Activated CD4-positive, alpha-beta T cell treated with anti-CD3 and anti-CD28 coated beads, Interleukin-2, amount 10 ng/mL, durations not matched to agents 24 days and 14 days (primary cell): ENCODE data around the gene OR2AT4. TPM values are rescaled to one million over a fixed set of nuclear protein-coding genes. Genes with fewer than 3 reads are reported as not detected.
"Not testable (repeated sequence)": the region's sequence is repeated elsewhere in the genome, so short reads cannot be mapped to it uniquely, and the experiment has no call there.

ENCODE experiments used
- DNase-seq: peaks from one replicate; pipeline ENCODE4 v3.0.0; 2022
- H3K27ac Mint-ChIP-seq: one replicate; pipeline ENCODE4 v1.8.0; 2022; ENCODE audit warnings: mild to moderate bottlenecking, mixed read lengths
- H3K27me3 Mint-ChIP-seq: one replicate; pipeline ENCODE4 v1.8.0; 2022; ENCODE audit warnings: mixed read lengths
- H3K36me3 Mint-ChIP-seq: one replicate; pipeline ENCODE4 v1.8.0; 2022; ENCODE audit warnings: low read depth, mild to moderate bottlenecking, mixed read lengths
- H3K4me1 Mint-ChIP-seq: one replicate; pipeline ENCODE4 v1.8.0; 2021; ENCODE audit warnings: mixed read lengths
- H3K4me3 Mint-ChIP-seq: one replicate; pipeline ENCODE4 v1.8.0; 2022; ENCODE audit warnings: mild to moderate bottlenecking, moderate library complexity, mixed read lengths
- H3K9me3 Mint-ChIP-seq: one replicate; pipeline ENCODE4 v1.8.0; 2021; ENCODE audit warnings: mixed read lengths
- intact Hi-C: fragments of 100-400 bp; cut with micrococcal nuclease; formaldehyde crosslinking; loops from one replicate; pipeline ENCODE4 v1.15.1; 2023
- total RNA-seq: library from RNA; stranded (reverse); gene quantifications from 2 replicates; pipeline ENCODE4 v1.2.3, GENCODE V29; 2022

OR2AT4 gene
- total RNA-seq, 1 donor from 2014 or later = not detected

DNA sequence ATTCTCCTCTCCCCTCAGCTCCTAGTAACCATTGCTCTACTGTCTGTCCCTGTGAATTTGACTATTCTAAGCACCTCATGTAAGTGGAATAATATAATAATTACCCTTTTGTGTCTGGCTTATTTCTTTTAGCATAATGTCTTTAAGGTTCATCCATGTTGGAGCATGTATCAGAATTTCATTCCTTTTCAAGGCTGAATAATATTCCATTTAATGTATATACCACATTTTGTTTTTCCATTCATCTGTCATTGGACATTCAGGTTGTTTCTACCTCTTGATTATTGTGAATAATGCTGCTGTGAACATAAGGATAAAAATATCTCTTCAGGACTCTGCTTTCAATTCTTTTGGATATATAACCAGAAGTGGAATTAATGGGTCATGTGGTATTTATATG is 28.1 kb downstream of the OR2AT4 start:
- Mint-ChIP-seq H3K27me3 (peaks cover 39% of the 10 kb centered on the region), H3K4me3 (no peak overlapping the region), H3K27ac (no peak overlapping the region), H3K4me1 (peaks cover 2% of the 10 kb centered on the region), H3K9me3 (no peaks in the 10 kb centered on the region), H3K36me3 (no peaks in the 10 kb centered on the region)
- no peak for DNase-seq
- intact Hi-C loops = no loop called here

DNA sequence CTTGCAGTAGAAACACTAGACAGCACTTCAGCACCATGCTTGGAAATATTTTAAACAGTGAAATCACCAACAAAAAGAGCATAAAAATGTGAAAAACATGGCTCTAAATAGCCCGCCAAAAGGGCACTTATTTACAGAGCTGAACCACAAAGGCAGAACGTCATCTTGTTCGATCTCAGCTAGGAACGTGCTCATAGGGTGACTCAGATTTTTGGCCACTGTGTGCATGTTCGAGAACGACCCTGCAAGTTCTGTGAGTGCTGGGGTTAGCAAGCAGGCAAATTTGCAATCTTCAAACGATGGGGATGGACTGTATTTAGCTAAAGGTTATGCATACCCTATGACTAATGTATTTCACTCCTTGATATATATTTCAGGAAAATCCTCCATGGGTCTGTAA is 30.6 kb downstream of the OR2AT4 start:
- intact Hi-C loops = no loop called here
- no peak overlapping the region for H3K27ac Mint-ChIP-seq
- peaks cover 31% of the 10 kb centered on the region for H3K27me3 Mint-ChIP-seq
- peaks cover 2% of the 10 kb centered on the region for H3K4me1 Mint-ChIP-seq
- H3K4me3 Mint-ChIP-seq = no peak overlapping the region
- no peak for DNase-seq
- H3K9me3 Mint-ChIP-seq = no peaks in the 10 kb centered on the region
- H3K36me3 Mint-ChIP-seq = no peaks in the 10 kb centered on the region

DNA sequence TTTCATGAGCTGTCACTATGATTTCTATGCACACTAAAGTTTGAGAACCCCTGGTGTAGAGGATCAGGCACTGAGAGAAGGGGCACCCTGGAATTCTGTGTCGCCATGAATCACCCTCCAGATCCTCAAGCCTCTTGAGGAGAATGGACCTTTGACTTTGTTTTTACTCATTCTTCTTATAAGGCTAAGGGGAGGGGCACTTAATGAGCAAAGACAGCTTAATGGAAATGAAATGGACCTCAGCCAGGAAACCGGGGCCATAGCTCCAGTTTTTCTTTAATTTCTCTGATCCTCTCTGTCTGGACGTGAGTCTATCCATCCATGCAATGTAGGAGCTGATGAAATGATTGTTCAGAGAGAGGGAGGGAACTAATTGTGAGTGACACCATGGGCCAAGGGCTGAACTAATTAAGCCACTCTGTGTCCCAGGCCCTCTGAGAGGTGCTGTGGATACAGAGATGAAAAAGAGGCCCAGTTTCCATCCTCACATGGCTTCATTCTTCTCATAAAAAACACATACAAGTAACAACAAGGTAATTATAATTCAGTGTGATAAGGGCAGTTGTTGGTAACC is 32.8 kb downstream of the OR2AT4 start:
- Mint-ChIP-seq H3K36me3 (no peaks in the 10 kb centered on the region), H3K27ac (no peak overlapping the region), H3K9me3 (no peaks in the 10 kb centered on the region), H3K27me3 (peaks cover 25% of the 10 kb centered on the region), H3K4me3 (no peak overlapping the region), H3K4me1 (no peaks in the 10 kb centered on the region)
- intact Hi-C loops = no loop called here
- DNase-seq = no peak

DNA sequence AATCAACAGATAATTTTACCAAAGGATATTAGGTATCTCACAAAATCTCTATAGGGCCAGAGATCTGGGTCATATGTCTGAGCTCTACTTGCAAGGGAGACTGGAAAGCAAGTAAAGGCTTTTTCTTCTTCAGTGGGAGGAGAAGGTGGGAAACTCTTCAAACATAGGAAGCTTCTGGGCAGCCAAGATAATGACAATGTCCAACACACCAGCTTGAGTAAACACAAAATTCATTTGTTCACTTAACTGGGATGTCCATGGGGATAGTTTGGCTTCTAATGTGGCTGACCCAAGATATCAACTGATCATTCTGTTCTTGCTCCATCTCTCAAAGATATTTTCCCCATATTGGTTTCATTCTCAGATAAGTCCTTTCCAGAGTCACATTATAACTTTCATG is 37.4 kb downstream of the OR2AT4 start:
- no peak overlapping the region for H3K27ac Mint-ChIP-seq
- H3K4me3 Mint-ChIP-seq = no peak overlapping the region
- intact Hi-C loops = no loop called here
- H3K9me3 Mint-ChIP-seq = no peaks in the 10 kb centered on the region
- peaks cover 11% of the 10 kb centered on the region for H3K27me3 Mint-ChIP-seq
- H3K4me1 Mint-ChIP-seq = no peaks in the 10 kb centered on the region
- no peaks in the 10 kb centered on the region for H3K36me3 Mint-ChIP-seq
- DNase-seq = no peak

DNA sequence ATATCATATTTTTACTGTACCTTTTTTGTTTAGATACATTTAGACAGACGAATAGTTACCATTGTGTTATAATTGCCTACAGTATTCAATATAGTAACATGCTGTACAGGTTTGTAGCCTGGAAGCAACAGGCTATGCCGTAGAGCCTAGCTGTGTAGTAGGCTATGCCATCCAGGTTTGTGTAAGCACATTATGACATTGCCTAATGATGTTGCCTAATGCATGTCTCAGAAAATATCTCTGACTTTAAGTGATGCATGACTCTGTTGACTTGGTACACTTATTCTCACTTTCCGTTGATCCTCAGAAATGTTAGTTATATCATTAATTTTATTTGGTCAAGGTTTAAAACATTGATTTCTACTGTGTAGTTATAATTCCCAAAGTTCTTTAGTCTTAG is 39.9 kb downstream of the OR2AT4 start:
- Mint-ChIP-seq H3K36me3 (peaks cover 1% of the 10 kb centered on the region), H3K27ac (no peak overlapping the region), H3K9me3 (peaks cover 6% of the 10 kb centered on the region), H3K4me1 (no peaks in the 10 kb centered on the region), H3K4me3 (no peak overlapping the region), H3K27me3 (peaks cover 20% of the 10 kb centered on the region)
- intact Hi-C loops = no loop called here
- DNase-seq = no peak

DNA sequence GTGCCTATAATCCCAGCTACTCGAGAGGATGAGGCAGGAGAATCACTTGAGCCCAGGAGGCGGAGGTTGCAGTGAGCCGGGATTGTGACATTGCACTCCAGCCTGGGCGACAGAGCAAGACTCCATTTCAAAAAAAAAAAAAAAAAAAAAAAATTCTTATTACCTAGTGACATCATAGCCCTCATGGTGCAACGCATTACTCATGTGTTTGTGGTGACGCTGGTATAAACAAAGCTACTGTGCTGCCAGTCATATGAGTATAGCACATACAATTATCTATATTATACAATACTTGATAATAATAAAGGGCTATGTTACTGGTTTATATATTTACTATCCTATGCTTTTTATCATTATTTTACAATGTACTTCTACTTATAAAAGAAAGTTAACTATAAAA is 41.2 kb downstream of the OR2AT4 start:
- Mint-ChIP-seq H3K4me1 (no peaks in the 10 kb centered on the region), H3K36me3 (peaks cover 1% of the 10 kb centered on the region), H3K27me3 (peaks cover 20% of the 10 kb centered on the region), H3K9me3 (peaks cover 6% of the 10 kb centered on the region), H3K4me3 (no peak overlapping the region), H3K27ac (no peak overlapping the region)
- intact Hi-C loops = no loop called here
- DNase-seq = no peak

DNA sequence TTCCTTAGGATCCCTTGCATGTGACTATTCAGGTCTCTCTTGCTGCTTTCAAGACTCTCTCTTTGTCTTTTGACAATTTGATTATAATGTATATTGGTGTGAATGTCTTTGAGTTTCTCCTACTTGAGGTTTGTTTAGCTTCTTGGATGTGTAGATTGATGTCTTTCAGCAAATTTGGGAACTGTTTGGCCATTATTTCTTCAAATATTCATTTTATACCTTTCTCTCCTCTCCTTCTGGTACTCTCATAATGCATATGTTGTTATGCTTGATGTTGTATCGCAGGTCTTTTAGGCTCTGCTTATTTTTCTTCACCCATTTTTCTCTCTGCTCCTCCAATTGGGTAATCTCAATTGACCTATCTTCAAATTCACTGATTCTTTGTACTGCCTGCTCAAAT is 44.2 kb downstream of the OR2AT4 start:
- no peak overlapping the region for H3K4me3 Mint-ChIP-seq
- H3K4me1 Mint-ChIP-seq = no peaks in the 10 kb centered on the region
- H3K36me3 Mint-ChIP-seq = peaks cover 1% of the 10 kb centered on the region
- DNase-seq = no peak
- peaks cover 6% of the 10 kb centered on the region for H3K9me3 Mint-ChIP-seq
- intact Hi-C loops = no loop called here
- H3K27me3 Mint-ChIP-seq = peaks cover 16% of the 10 kb centered on the region
- no peak overlapping the region for H3K27ac Mint-ChIP-seq

DNA sequence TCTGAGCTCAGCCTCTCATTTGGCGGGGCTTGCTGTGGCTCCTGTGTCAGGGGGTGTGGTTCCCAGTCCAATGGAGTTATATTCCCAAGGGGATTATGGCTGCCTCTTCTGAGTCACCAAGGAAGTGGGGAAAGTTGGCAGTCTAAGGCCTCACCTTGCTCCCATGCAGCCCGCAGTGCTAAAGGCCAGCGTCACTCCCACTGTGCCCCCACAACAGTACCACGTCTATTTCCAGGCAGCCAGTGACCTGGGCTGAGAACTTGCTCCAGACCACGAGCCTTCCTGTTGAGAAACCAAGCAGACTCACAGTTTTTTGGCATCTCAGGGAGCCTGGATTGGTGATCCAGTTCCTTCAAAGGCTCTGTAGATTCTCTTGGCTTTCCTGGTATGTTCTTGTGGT is 45.6 kb downstream of the OR2AT4 start:
- peaks cover 6% of the 10 kb centered on the region for H3K9me3 Mint-ChIP-seq
- H3K4me3 Mint-ChIP-seq = no peak overlapping the region
- intact Hi-C loops = no loop called here
- peaks cover 1% of the 10 kb centered on the region for H3K36me3 Mint-ChIP-seq
- DNase-seq = no peak
- no peak overlapping the region for H3K27ac Mint-ChIP-seq
- no peaks in the 10 kb centered on the region for H3K4me1 Mint-ChIP-seq
- H3K27me3 Mint-ChIP-seq = peaks cover 12% of the 10 kb centered on the region

DNA sequence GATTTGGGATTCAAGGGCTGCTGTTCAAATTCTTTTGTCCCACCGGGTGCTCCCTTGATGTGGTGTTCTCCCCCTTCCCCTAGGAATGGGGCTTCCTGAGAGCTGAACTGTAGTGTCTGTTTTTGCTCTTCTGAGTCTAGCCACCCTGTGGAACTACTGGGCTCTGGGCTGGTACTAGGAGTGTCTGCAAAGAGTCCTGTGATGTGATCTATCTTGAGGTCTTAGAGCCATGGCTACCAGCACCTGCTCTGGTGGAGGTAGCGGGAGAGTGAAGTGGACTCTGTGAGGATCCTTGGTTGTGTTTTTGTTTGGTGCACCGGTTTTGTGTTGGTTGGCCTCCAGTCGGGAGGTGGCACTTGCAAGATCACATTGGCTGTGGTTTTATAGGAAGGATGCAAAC is 46.2 kb downstream of the OR2AT4 start:
- no peak overlapping the region for H3K27ac Mint-ChIP-seq
- intact Hi-C loops = no loop called here
- peaks cover 6% of the 10 kb centered on the region for H3K9me3 Mint-ChIP-seq
- DNase-seq = no peak
- no peak overlapping the region for H3K4me3 Mint-ChIP-seq
- no peaks in the 10 kb centered on the region for H3K4me1 Mint-ChIP-seq
- peaks cover 12% of the 10 kb centered on the region for H3K27me3 Mint-ChIP-seq
- peaks cover 1% of the 10 kb centered on the region for H3K36me3 Mint-ChIP-seq

DNA sequence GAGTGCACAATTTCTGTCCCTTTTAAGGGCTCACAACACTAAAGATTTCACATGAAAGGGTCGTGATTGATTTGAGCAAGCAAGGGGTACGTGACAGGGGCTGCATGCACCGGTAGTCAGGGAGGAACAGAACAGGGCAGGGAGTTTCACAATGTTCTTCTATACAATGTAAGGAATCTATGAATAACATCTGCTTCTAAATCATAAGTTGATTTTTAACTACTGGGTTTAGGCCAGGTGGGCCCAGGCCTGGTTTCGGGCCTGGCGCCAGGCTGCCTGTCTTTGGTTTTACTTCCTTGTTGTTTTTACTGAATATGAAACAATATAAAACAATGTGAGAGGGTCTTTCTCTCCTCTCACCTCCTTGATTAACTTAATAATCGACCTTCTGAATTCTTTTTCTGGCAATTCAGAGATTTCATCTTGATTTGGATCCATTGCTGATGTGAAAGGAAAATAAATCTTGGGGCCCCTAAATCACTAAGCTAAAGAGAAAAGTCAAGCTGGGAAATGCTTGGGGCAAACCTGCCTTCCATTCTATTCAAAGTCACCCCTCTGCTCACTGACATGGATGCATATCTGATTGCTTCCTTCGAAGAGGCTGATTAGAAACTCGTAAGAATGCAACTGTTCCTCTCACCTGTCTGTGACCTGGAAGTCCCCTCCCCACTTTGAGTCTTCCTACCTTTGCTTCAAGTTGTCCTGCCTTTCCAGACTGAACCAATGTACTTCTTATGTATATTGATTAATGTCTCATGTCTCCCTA is 47.0 kb downstream of the OR2AT4 start:
- H3K4me1 Mint-ChIP-seq, H3K9me3 Mint-ChIP-seq, H3K36me3 Mint-ChIP-seq, intact Hi-C loops, DNase-seq, H3K27ac Mint-ChIP-seq, H3K4me3 Mint-ChIP-seq: not testable (repeated sequence)
- H3K27me3 Mint-ChIP-seq = peaks cover 12% of the 10 kb centered on the region

DNA sequence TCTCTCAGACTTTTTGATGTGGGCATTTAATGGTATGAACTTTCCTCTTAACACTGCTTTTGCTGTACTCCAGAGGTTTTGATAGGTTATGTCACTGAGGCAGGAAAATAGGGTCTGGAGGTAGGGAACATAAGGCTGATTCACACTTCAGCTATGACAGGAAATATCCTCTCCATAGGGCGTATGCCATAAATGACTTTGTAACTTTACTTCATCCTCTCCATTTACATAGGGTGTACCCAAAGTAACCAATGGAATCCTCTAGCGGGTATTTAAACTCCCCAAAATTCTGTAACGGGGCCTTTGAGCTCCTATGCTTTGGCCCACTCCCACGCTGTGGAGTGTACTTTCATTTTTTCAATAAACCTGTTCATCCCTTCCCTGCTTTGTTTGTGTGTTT is 49.5 kb downstream of the OR2AT4 start:
- H3K27me3 Mint-ChIP-seq = peaks cover 8% of the 10 kb centered on the region
- no peaks in the 10 kb centered on the region for H3K4me1 Mint-ChIP-seq
- H3K4me3 Mint-ChIP-seq = no peak overlapping the region
- H3K36me3 Mint-ChIP-seq = no peaks in the 10 kb centered on the region
- no peak for DNase-seq
- no peak overlapping the region for H3K27ac Mint-ChIP-seq
- H3K9me3 Mint-ChIP-seq = peaks cover under 1% of the 10 kb centered on the region
- intact Hi-C loops = no loop called here

DNA sequence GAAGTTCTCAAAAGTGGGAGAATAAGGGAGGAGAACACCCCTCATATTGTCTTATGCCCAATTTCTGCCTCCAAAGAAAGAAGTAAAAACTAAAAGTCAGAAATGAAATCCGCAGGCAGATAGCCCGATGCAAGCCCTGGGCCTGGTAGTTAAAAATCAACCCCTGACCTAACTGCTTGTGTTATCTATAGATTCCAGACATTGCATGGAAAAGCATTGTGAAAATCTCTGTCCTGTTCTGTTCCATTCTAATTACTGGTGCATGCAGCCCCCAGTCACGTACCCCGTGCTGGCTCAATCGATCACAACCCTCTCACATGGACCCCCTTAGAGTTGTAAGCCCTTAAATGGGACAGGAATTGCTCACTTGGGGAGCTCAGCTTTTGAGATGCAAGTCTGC is 50.0 kb downstream of the OR2AT4 start:
- H3K36me3 Mint-ChIP-seq, H3K4me1 Mint-ChIP-seq, H3K4me3 Mint-ChIP-seq, H3K9me3 Mint-ChIP-seq, intact Hi-C loops, DNase-seq, H3K27me3 Mint-ChIP-seq, H3K27ac Mint-ChIP-seq: not testable (repeated sequence)

DNA sequence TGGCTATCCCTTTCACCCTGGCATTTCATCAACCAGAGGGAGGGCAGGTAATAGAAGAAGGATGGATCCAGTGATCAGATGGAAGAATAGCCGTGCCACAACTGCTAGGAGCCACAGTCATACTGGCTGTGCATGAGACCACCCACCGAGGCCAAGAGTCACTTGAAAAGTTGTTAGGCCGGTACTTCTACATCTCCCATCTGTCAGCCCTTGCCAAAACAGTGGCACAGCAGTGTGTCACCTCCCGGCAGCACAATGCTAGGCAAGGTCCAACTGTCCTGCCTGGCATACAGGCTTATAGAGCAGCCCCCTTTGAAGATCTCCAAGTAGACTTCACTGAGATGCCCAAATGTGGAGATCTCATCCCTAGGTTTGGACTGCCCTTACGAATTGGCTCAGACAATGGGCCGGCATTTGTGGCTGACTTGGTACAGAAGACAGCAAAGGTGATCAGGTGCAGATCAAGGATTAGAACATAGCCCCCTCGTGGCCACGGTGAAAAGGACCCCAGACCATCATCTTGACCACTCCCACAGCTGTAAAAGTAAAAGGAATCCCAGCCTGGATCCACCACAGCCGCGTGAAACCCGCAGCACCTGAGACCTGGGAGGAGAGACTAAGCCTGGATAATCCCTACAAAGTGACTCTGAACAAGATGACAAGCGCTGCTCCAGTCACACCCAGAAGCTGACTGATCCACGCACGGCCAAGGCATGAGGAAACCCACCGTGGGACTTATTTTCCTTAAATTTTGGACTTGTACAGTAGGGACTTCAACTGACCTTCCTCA is 52.1 kb downstream of the OR2AT4 start:
- H3K4me1 Mint-ChIP-seq, H3K9me3 Mint-ChIP-seq, DNase-seq, H3K27ac Mint-ChIP-seq, H3K36me3 Mint-ChIP-seq, intact Hi-C loops, H3K4me3 Mint-ChIP-seq: not testable (repeated sequence)
- H3K27me3 Mint-ChIP-seq = peaks cover 17% of the 10 kb centered on the region

DNA sequence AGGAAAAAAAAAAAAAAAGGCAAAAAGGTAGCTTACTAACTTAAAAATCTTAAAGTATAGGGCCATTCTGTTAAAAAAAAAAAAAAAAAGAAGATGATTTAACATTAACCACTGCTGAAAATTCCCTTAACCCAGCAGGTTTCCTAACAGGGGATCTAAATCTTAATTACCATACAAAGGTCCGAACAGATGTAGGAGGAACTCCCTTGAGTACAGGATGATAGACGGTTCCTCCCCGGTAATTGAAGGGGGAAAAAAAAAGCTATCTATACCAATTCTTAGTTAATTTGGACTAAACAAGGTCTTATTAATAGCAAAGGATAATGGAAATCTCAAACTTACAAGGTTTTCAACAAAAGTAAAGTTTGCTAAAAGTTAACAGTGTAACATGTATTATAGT is 54.9 kb downstream of the OR2AT4 start:
- H3K4me3 Mint-ChIP-seq, DNase-seq, H3K9me3 Mint-ChIP-seq, H3K36me3 Mint-ChIP-seq, intact Hi-C loops, H3K27ac Mint-ChIP-seq, H3K4me1 Mint-ChIP-seq: not testable (repeated sequence)
- H3K27me3 Mint-ChIP-seq = peaks cover 17% of the 10 kb centered on the region
